Psoas muscle (tissue), 8 donors: ENCODE data around the gene SMR3A. TPM values are rescaled to one million over a fixed set of nuclear protein-coding genes. Genes with fewer than 3 reads are reported as not detected.

Experiments
- ATAC-seq, 4 donors: fragments of 200-7000 bp; cut with Tn5 transposase; one replicate each; pipeline ENCODE4 v1.9.1; 2020; ENCODE audit warnings: moderate library complexity in 3 of 4, mild to moderate bottlenecking in 2 of 4
- DNase-seq, 2 donors: peaks; one replicate each; pipeline ENCODE4 v3.0.0-alpha.2; 2020
- H3K27ac ChIP-seq: fragments of 200-600 bp; one replicate; pipeline ENCODE4 v1.8.0; 2022
- H3K27me3 ChIP-seq, 3 donors: fragments of 200-600 bp in 1 of 3; one replicate each; pipeline versions ENCODE4 v1.6.1 to v1.8.0; 2013 to 2022; ENCODE audit warnings: low read length in 2 of 3, mild to moderate bottlenecking in 2 of 3, moderate library complexity in 1 of 3; ENCODE audit not compliant: insufficient read depth in 3 of 3
- H3K36me3 ChIP-seq, 2 donors: fragments of 200-600 bp in 1 of 2; one replicate each; pipeline versions ENCODE4 v1.6.1 to v1.8.0; 2013 to 2022; ENCODE audit warnings: low read depth in 1 of 2, mild to moderate bottlenecking in 1 of 2, moderate library complexity in 1 of 2; ENCODE audit not compliant: insufficient read depth in 1 of 2
- H3K4me1 ChIP-seq: fragments of 200-600 bp; one replicate; pipeline ENCODE4 v1.8.0; 2022
- H3K4me3 ChIP-seq: fragments of 200-600 bp; one replicate; pipeline ENCODE4 v1.8.0; 2022; ENCODE audit warnings: mild to moderate bottlenecking
- H3K9me3 ChIP-seq: fragments of 200-600 bp; one replicate; pipeline ENCODE4 v1.8.0; 2022
- WGBS, 3 donors: extraction: QIAGEN DNeasy Blood & Tissue Kit; methylation state at CpG; one replicate each; pipeline versions ENCODE4 v1.1.6 to v1.1.7; 2013; 5-methylcytosine and 5-hydroxymethylcytosine counted together
- intact Hi-C, 2 donors: fragments of 100-400 bp; cut with DNase I; formaldehyde crosslinking; loops; one replicate each; pipeline versions ENCODE4 v1.11.0 to v1.14.2; 2022
- polyA plus RNA-seq, 3 donors: library from polyadenylated mRNA; stranded (reverse); fragments of 200-250 nt; gene quantifications; one replicate each; pipeline ENCODE4 v1.2.3, GENCODE V29; 2013
- total RNA-seq, 4 donors: library from RNA; stranded (reverse); fragmentation: NEBNext Ultra II Directional in 2 of 4; extraction: Animal tissue kit (Norgen Biotek cat#: 25700) in 2 of 4; gene quantifications; one replicate each; pipeline versions ENCODE4 v1.2.1 to v1.2.4, GENCODE V29; 2021 to 2023
- TF ChIP-seq, protein P1 (sequence below): fragments of 200-600 bp; IDR thresholded peaks from one replicate; pipeline ENCODE4 v1.8.0; 2022; ENCODE audit warnings: antibody characterized with exemption
- donor health status: healthy with polysubstance abuse.
- donor health status: DM: no; HTN: no; CAD: no; lungs with moderate emphysema.
- donor health status: Bipolar disorder and iron deficiency.
- donor health status: healthy.
- donor health status: DM: yes; HTN: yes; CAD: no.
- donor health status: DM: no; HTN: no; CAD: no.
- donor health status: DM: no; HTN: no; CAD: no.
- donor health status: DM: yes; HTN: yes; CAD: no.

The SMR3A gene
- total and polyA plus RNA-seq, 7 donors = not detected

DNA sequence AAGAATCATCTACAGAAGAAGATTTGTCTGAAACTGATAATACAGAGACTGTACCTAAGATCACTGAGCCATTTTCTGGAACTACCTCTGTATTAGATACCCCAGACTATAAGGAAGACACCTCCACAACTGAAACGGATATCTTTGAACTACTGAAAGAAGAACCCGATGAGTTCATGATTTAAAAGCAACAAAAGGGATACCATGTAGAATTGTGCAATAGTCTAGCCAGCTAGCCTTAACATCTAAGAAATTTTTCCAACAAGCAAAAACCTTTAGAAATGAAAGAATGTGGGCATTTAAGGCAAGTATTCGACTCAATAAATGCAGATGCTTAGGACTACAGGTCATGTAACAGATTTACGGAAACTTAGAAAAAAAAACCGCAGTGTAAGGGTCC lies 24.5 kb upstream of the SMR3A start:
- WGBS, 3 donors = 68 to 76% (median 70%) methylated on average over 5 of the region's 5 CpGs

DNA sequence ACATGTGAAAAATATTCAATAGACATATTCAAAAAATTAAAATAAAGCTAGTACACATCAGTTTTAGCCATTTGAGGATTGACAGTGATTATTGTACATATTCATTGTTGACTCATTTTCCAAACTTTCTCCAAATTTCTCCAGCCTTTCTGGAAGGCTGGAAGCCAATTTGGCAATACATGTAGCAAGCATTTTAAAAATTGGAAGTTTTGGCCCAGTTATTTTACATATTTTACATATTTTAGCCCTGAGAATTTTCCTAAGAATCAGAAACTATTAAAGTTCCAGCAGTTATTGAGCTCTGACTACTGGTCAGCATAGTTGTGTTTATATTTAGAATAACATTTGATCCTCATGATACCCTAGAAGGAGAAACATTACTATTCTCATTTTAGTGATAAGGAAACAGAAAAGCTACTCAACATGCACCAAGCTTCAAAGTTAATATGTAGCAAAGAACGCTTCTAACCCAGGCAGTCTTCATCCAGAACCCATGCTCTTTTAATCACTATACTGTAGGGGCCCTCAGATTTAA lies 22.6 kb upstream of the SMR3A start:
- intact Hi-C loops = no loop called here
- DNase-seq (no peak), ATAC-seq (no peak)
- Histone ChIP-seq H3K36me3 (no peaks in the 10 kb centered on the region), H3K4me3 (no peak overlapping the region), H3K4me1 (no peaks in the 10 kb centered on the region), H3K27ac (no peak overlapping the region), H3K9me3 (no peaks in the 10 kb centered on the region), H3K27me3 (peaks cover 0 to 2% (median 0%) of the 10 kb centered on the region in 3 donors)
- TF ChIP-seq, protein P1, sequence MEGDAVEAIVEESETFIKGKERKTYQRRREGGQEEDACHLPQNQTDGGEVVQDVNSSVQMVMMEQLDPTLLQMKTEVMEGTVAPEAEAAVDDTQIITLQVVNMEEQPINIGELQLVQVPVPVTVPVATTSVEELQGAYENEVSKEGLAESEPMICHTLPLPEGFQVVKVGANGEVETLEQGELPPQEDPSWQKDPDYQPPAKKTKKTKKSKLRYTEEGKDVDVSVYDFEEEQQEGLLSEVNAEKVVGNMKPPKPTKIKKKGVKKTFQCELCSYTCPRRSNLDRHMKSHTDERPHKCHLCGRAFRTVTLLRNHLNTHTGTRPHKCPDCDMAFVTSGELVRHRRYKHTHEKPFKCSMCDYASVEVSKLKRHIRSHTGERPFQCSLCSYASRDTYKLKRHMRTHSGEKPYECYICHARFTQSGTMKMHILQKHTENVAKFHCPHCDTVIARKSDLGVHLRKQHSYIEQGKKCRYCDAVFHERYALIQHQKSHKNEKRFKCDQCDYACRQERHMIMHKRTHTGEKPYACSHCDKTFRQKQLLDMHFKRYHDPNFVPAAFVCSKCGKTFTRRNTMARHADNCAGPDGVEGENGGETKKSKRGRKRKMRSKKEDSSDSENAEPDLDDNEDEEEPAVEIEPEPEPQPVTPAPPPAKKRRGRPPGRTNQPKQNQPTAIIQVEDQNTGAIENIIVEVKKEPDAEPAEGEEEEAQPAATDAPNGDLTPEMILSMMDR = no peak
- WGBS, 3 donors = 66 to 79% (median 71%) methylated on average over 1 of the region's 1 CpG

More for the DNA sequence above, 24.5 kb upstream of the SMR3A start:
- ATAC-seq (no peak), DNase-seq (no peak)
- peaks cover 0 to 2% (median 0%) of the 10 kb centered on the region in 3 donors for H3K27me3 ChIP-seq
- no peaks in the 10 kb centered on the region for H3K4me1 ChIP-seq
- H3K36me3 ChIP-seq = no peaks in the 10 kb centered on the region
- intact Hi-C loops = no loop called here
- no peaks in the 10 kb centered on the region for H3K9me3 ChIP-seq
- H3K4me3 ChIP-seq = no peak overlapping the region
- TF ChIP-seq, protein P1 = no peak
- H3K27ac ChIP-seq = no peak overlapping the region

DNA sequence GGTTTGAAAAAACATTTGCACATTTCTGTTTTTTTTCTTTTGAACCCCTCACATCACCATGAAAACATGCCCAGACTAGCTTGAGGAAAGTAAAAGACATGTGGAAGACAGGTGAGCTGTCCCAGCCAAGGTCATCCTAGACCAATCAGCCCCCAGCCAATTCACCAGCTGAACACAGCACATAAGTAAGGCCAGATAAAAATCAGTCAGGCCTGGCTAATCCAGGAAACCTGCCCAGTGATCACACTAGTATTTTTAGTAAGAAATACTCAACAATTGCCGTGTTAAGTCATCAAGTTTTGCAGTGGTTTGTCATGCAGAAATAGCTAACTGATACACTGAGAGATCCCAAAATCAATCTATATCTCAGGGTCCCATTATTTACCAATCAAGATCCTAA lies 4.4 kb upstream of the SMR3A start:
- Histone ChIP-seq H3K27me3 (no peaks in the 10 kb centered on the region), H3K4me3 (no peak overlapping the region), H3K27ac (no peak overlapping the region), H3K36me3 (no peaks in the 10 kb centered on the region), H3K4me1 (no peaks in the 10 kb centered on the region), H3K9me3 (no peaks in the 10 kb centered on the region)
- TF ChIP-seq, protein P1 = no peak
- 29 to 64% (median 46%) methylated on average over 1 of the region's 1 CpG for WGBS, 3 donors
- no peak for ATAC-seq
- DNase-seq = no peak
- intact Hi-C loops = no loop called here

DNA sequence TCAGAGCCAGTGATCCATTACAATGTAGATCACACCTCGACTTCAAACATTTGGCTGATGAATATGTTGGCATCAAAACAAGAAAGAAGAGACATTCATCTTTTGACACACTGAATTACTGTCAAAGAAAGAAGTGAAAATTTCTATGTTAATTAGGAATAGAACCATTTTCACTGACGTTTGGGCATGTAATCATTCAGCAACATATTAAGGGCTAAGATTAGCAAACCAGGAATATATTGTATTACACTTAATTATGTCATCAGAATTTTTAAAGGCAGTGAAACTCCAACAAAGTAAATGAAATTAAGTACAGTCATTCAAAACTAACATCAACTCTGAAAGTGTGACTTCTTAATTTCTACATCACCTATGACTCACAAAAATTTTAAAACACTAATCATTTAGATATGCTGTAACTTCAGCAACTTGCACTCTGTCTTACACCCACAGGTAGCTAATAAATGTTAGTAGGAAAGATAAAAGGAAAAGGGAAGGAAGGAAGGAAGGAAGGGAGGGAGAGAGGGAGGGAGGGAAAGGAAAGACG lies 1.4 kb upstream of the SMR3A start:
- ATAC-seq (no peak), DNase-seq (no peak)
- H3K4me3 ChIP-seq = no peak overlapping the region
- TF ChIP-seq, protein P1 = no peak
- no peaks in the 10 kb centered on the region for H3K4me1 ChIP-seq
- WGBS, 3 donors = 37 to 41% (median 38%) methylated on average over 3 of the region's 3 CpGs
- no peaks in the 10 kb centered on the region for H3K27me3 ChIP-seq
- H3K9me3 ChIP-seq = no peaks in the 10 kb centered on the region
- intact Hi-C loops = no loop called here
- H3K27ac ChIP-seq = no peak overlapping the region
- no peaks in the 10 kb centered on the region for H3K36me3 ChIP-seq

DNA sequence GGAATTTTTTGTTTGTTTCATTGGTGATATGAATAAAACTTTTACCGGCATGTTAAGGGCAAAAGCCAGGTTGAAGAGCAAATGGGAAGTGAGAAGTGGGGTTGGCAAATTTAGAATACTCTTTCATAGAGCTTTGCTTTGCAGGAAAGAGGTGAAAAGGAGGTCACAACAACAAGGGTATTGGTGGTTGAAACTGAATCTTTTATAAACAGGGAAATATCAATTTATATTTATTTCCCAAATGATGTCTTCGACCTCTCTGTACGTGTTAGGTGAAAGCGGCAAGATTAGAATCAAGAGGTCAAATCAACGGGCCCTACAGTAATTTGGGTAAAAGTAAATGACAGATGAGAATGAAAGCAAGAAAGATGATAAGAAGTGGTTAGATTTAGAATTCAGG lies 3.4 kb downstream of the SMR3A start:
- no peaks in the 10 kb centered on the region for H3K36me3 ChIP-seq
- H3K9me3 ChIP-seq = no peaks in the 10 kb centered on the region
- H3K4me1 ChIP-seq = no peaks in the 10 kb centered on the region
- intact Hi-C loops = no loop called here
- DNase-seq = no peak
- H3K27me3 ChIP-seq = no peaks in the 10 kb centered on the region
- no peak for ATAC-seq
- TF ChIP-seq, protein P1 = no peak
- no peak overlapping the region for H3K27ac ChIP-seq
- H3K4me3 ChIP-seq = no peak overlapping the region
- 88 to 93% (median 90%) methylated on average over 5 of the region's 5 CpGs for WGBS, 3 donors
